GM21526 (cell line): ENCODE data around the gene ZNF714.

Experiments
- ATAC-seq: cut with Tn5 transposase; IDR thresholded peaks from one replicate; pipeline ENCODE4 v1.9.1; 2021; ENCODE audit warnings: moderate library complexity; ENCODE audit not compliant: unreplicated experiment, low FRiP score

Gene ZNF714

DNA sequence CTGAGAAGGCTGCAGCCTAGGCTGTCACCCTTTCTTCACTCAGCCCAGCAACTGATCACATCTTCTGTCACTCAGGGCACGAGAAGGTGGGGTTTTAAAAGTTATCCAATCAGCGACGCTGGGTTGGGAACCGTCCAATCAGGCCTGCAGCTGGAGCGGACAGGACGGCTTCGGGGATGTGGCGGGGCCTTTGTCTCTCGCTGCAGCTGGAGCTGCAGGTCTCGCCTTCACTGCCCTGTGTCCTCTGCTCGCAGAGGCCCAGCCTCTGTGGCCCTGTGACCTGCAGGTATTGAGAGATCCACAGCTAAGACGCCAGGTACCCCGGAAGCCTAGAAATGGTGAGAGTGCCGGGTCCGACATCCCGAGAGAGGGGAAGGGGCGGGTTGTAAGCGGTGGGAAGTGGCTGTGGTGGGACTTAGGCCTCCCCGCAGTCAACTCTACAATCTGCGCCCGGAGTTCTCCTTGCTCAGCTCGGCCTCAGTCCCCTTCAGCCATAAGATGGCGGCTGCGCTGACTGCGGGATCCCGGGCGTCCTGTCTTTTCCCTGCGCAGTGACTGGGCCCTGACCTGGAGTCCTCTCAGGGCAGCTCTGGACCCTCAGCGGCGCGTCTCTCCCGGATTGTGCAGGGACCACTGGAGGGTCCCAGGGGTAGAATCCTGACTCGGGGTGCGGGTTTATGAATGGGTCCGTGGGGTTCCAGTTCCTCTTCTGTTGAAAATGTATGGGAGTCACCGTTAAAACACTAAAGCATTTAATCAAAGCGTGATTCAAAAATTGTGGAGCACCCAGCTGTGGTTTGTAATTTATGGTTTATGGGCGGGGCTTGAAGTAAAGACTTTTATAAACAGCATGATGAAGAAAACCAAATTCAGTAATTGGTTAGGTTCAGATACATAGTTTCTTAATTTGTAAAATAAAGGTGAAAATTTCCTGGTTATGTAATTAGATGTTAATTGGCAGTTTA is at the start of gene ZNF714:
TSS of gene ZNF714 (plus strand) at position 193 of the 965 bp plus-strand sequence. CDS start 16,066 bp downstream, outside the sequence.
- peak; percentile 97 for ATAC-seq

DNA sequence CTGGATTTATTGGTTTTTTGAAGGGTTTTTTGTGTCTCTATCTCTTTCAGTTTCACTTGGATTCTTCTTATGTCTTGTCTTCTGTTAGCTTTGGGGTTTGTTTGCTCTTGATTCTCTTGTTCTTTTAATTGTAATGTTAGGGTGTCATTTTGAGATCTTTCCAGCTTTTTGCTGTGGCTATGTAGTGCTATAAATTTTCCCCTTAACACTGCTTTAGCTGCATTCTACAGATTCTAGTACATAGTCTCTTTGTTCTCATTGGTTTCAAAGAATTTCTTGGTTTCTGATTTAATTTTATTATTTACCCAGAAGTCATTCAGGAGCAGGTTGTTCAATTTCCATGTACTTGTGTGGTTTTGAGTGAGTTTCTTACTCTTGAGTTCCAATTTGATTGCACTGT is 37.0 kb upstream of the ZNF714 start:
- no peak for ATAC-seq

DNA sequence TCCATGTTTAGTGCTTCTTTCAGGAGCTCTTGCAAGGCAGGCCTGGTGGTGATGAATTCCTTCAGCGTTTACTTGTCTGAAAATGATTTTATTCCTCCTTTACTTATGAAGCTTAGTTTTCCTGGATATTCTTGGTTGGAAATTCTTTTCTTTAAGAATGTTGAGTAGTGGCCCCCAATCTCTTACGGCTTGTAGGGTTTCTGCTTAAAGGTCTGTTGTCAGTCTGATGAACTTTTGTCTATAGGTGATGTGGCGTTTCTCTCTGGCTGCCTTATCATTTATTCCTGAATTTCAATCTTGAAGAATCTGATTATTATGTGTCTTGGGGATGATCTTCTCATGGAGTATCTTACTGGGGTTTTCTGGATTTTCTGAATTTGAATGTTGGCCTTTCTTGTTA is 35.5 kb upstream of the ZNF714 start:
- ATAC-seq = no peak

DNA sequence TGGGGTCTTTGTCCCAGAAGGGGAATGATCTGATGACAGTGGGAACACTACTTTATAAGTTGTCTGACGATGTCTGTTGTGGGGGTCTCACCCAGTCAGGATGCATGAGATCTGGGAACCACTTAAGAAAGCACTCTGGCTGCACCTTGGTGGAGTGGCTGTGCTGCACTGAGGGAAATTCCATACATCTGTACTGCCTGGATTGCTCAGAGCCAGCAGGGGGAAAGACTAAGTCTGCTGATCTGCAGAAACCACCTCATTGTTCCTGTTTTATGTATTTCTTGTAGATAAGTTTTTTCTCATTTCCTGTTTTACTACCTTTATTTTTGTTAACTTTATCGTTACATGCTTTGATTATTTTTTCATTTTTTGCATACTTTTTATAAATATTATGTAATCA is 34.3 kb upstream of the ZNF714 start:
- no peak for ATAC-seq

DNA sequence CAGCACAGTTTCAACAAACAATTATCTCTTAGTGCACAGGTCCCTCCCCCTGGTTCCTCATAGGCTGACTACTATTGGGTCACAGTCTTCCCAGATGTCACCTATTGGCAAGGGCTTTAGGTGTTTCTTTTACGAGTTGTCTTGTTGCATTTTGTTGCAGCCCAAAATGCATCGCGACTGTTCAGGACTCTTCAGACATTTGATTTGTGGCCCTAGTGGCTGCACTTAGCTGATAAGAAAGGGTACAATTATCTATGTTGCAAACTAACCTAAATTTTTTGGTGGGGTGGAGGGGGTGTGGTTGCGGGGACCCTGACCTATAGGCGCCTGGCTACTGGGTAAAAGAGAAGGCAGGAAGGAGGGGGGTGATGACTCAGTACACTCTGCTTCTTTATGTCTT is 29.1 kb upstream of the ZNF714 start:
- ATAC-seq = no peak

DNA sequence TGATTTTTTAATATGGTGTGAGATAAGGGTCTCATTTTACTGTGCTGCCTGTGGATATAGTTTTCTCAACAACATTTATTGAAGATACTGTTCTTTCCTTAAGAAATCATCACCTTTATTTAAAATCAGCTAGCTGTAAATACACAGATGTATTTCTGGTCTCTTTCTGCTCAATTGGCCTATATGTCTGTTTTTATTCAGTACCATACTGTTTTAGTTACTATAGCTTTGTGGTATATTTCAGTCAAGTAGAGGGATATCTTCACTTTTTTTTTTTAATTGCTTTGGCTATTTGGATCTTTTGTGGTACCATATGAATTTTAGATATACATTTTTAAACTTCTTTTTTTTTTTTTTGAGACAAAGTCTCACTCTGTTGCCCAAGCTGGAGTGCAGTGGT is 16.7 kb upstream of the ZNF714 start:
- ATAC-seq = no peak

DNA sequence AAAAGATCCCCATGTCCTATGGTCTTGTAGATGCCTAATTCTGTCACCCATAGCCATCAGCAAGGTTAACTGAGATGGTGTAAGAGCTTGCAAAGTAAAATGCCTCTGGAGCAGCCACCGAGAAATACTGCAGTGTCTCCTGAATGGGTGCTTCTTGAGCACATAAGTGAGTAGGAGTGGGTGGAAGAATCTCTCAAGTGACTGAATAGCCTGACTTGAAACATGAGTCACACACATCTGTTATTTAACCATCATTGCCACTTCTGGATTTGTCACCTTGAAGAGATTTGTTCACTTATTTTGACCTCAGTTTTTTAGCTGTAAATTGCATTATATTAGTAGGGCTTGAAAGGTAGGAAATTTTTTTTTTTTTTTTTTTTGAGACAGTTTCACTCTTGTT is 2.3 kb downstream of the ZNF714 start:
- no peak for ATAC-seq

DNA sequence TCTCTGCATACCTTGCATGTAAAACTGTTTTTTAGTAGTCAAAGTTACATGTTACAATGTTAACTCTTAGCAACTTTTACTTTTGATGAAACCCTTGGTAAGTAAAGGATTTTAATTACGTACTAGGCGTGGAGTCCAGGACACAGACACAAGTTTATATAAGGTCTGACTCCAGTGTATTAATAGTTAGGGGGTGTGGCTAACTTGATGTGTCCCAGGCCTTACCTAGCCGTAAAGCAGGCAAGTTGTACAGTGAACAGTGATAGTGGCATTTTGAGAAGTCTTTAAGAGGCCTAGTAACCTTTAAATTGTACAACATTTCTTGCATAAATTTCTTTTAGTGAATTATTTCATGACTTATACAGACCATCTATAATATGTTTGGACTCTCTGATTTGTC is 5.9 kb downstream of the ZNF714 start:
- no peak for ATAC-seq

DNA sequence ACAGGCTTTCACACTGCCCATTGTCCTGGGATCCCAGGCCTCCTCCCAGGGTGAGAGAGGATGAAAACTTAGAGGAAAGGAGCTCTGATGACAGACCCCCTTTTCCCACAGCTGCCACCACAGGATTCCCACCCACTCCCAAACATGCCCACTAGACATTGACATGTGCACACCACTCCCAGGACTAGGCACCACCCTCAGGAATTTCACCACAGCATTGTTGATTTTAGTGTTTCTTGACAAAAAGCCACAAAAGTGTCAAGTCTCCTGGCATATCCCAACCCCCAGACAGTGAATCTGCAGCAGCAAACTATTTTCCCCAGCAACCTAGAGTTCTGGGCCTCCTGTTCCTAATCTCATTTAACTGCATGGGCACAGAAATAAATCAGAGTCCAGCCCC is 10.1 kb downstream of the ZNF714 start:
- ATAC-seq = no peak

DNA sequence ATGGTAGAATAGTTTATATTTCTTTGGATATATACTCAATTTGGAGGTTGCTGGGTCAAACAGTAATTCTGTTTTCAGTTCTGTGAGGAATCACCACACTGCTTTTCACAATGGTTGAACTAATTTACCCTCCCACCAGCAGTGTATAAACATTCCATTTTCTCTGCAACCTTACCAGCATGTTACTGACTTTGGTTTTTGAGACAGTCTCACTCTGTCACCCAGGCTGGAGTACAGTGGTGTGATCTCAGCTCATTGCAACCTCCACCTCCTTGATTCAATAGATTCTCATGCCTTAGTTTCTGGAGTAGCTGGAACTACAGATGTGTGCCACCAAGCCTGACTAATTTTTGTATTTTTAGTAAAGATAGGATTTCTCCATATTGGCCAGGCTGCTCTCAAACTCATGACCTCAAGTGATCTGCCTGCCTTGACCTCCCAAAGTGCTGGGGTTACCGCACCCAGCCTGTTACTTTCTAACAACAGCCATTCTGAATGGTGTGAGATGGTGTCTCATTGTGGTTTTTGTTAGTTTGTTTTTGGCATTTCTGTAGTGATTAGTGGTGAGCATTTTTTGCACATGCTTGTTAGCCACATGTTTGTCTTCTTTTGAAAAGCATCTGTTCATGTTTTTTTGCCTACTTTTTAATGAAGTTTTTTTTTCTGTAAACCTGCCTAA is 12.5 kb downstream of the ZNF714 start:
- ATAC-seq = no peak

DNA sequence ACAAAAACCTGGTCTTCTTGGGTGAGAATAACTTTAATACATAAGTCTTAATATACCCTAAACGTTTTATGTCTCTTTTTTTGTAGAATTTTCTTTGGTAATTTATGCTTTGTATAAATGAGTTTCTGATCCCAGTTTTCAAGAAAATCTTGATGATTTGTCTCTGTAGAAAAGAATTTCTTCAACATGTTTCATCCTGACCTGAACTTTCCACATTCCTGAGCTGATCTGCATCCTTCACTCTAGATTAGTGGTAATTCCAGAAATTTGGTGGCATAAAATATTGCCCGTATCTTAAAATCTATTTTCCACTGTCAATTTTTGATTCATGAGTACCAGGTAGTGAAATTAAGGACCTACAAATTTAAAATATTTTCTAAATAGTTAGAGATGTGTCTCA is 16.3 kb downstream of the ZNF714 start:
- ATAC-seq = no peak

DNA sequence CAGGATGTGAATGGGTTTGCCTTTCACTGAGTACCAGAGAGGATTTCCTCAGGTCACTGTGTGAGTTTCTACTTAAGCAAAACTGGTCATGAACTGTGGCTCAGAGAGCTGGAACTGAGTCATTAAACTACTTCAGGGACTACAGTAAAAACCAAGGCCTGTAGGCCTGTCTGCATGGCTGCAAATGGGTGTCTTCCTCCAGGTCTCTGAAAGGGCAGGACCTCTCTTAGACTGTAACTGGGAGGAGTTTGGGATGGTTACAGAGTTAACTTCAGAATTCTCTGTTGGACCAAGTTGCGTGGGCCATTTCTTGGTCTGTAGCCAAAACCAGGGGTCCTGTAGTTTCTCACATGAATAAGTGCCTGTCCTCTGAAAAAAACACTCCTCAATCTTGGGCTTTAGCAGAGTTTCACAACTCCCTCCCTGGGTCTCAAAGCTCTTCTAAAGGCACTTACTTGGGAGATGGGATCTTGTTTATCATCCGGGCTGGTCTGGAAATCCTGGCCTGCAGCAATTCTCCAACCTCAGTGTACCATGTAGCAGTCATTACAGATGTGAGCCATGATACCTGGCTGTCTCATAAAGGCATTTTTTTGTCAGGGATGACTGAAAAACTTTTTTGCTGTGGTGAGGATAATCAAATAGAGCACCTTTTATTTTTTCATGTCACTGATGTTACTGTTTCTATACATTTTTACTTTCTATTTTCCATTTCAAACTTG is 19.7 kb downstream of the ZNF714 start:
- ATAC-seq = no peak

DNA sequence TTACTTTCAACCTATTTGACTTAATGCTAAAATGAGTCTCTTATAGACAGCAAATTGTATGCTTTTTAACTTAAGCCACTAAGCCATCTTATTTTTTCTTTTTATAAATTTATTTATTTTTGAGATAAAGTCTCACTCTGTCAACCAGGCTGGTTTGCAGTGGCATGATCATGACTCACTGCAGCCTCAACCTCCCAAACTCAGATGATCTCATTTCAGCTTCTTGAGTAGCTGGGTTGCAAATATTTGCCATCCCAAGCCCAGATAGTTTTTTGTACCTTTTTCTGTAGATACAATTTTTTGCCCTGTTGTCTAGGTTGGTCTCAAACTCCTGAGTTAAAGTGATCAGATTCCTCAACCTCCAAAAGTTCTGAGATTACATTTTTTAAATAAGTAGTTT is 27.1 kb downstream of the ZNF714 start:
- no peak for ATAC-seq

DNA sequence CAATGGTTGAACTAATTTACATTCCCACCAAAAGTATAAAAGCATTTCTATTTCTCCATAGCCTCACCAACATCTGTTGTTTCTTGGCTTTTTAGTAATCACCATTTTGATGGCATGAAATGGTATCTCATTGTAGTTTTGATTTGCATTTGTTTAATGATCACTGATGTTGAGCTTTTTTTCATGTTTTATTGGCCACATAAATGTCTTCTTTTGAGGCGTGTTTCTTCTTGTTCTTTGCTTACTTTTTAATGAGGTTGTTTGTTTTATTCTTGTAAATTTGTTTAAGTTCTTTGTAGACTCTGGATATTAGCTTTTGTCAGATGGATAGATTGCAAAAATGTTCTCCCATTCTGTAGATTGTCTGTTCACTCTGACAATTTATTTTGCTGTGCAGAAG is 28.2 kb downstream of the ZNF714 start:
- no peak for ATAC-seq

DNA sequence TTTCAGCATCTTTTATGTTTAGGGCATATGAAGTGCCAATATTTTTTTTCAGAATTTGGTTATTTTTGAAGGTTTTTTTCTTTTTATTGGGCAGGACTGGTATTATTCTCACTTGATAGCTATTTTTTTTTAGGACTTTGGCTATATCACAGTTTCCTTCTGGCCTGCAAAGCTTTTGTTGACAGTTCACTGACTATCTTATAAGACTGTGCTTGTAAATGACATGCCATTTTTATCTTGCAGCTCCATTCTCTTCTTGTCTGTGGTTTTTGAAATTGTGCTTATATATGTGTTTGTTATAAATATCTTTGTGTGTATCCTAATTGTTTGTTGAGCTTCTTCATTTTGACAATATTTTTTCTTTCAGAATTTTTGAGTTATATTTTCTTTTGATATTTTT is 33.4 kb downstream of the ZNF714 start:
- ATAC-seq = no peak

DNA sequence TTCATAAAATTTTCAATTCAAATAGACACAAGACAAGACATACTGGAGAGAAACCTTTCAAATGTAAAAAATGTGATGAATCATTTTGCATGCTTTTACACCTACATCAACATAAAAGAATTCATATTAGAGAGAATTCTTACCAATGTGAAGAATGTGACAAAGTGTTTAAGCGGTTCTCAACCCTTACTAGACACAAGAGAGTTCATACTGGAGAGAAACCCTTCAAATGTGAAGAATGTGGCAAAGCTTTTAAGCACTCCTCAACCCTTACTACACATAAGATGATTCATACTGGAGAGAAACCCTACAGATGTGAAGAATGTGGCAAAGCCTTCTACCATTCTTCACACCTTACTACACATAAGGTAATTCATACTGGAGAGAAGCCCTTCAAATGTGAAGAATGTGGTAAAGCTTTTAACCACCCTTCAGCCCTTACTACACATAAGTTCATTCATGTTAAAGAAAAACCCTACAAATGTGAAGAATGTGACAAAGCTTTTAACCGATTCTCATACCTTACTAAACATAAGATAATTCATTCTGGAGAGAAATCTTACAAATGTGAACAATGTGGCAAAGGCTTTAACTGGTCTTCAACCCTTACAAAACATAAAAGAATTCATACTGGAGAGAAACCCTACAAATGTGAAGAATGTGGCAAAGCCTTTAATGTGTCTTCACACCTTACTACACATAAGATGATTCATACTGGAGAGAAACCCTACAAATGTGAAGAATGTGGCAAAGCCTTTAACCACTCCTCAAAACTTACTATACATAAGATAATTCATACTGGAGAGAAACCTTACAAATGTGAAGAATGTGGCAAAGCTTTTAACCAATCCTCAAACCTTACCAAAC is 35.3 kb downstream of the ZNF714 start:
- ATAC-seq = no peak

DNA sequence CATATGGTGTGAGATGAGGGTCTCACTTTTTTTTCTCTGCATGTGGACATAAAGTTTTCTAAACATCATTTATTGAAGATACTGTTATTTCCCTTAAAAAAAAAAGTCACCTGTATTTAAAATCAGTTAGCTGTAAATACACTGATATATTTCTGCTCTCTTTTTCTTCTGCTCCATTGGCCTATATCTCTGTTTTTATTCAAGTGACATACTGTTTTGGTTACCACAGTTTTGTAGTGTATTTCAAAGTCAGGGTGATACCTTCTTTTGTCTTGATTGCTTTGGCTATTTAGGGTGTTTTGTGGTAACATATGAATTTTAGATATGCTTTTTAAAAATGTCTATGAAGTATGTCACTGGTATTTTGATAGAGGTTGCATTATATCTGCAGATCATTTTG is 44.1 kb downstream of the ZNF714 start:
- no peak for ATAC-seq

DNA sequence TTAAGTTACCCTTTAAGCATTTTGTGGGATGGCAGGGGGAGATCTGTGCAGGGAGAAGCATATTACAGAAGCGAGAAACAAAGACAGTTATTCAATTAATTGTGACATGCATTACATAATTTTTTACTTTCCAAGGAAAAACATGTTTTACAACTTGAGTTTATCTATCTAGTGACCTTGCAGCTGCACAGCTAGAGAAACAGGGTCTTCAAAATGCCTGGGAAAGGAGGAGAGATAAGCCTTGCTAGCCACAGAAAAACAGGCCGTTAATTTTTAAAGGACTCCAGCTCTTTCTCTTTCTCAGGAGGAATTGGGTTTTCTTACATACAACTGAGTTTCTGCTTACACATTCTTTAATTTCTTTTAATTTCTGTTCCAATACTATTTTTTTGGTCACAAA is 45.0 kb downstream of the ZNF714 start:
- no peak for ATAC-seq

DNA sequence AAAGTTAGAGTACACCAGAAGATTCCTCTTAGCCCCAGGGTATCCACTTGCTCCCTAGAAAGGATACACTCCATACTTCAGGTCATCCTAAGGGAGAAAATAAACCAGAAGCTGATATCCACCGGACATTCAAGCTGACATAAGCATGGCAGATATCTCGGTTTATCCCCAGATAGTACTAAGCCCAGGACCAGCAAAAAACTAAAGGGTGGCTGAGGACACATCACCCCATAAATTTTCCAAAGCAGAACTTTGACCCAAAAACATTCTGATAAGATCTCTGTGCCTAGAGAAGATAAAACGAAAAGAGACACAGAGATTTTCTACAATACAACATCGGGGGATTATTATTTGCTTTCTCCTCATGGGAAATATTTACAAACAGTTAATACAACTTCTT is 45.9 kb downstream of the ZNF714 start:
- no peak for ATAC-seq
